Measurements from ENCODE around the gene MACC1. TPM values are rescaled to one million over a fixed set of nuclear protein-coding genes. Genes with fewer than 3 reads are reported as not detected.

Gene MACC1
- polyA plus RNA-seq, 1 of the 3 experiments (the other 2 are of a cell fraction): not detected

DNA sequence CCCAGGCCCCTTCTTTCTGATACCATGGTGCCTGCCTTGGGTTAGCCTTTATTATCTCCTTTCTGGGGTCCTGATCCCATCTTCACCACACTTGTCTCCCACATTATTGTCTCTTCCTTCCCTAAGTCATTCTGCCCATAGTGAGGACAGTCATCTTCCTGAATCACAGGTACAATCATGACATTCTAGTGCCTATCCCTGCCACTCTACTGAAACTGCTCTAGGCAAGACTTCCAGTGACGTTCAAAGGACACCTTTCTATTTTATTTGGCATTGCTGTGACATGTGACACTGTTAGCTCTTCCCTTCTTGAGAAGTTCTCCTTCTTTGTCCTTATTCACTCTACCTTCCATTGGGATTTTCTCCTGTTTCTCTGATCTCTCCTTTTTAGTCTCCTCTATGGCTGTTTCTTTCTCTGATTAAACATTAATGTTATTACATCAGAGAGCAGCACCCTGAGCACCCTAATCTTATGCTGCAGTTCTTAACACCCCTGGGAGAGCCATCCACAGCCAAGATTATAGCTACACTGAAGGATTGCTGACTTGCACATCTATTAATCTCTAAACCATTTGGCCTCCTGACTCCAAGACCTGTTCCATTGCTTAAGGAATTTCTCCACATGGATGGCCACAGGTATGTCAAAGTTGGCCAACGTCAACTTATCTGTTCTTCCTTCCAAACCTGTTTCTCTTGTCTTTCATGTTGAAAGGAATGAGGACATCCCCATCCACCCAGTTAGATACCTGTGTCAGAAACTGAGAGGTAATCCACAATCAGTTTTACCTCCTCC is 10.9 kb downstream of the MACC1 start:
- H3K9me2 ChIP-seq: no peaks in the 10 kb centered on the region
- no peak for DNase-seq
- H3K4me3 ChIP-seq (ENCODE audit: low read depth in 2 of 2, low read length in 1 of 2): no peak overlapping the region
- no peak overlapping the region for H3K27ac ChIP-seq (ENCODE audit: low read depth in 2 of 2, low read length in 1 of 2)
- H3K36me3 ChIP-seq (replicated peaks in 1 of 2; ENCODE audit: control insufficient read depth in 1 of 2, insufficient read depth in 2 of 2, low read length in 1 of 2): no peaks in the 10 kb centered on the region
- H3K27me3 ChIP-seq (ENCODE audit: insufficient read depth): no peaks in the 10 kb centered on the region
- H3K9ac ChIP-seq: no peak overlapping the region
- CTCF ChIA-PET: interaction anchor here (0.7 to 0.9 kb wide), 2 partner anchors 23 to 33 kb away, joined by 3 read pairs; no protein-coding TSS in a partner anchor
- no peak overlapping the region for H3K4me2 ChIP-seq
- whole genome bisulfite sequencing (ENCODE audit: low lambda C conversion rate): 23% methylated on average over 2 of the region's 2 CpGs
- H3K79me2 ChIP-seq (ENCODE audit: insufficient read depth): no peaks in the 10 kb centered on the region
- H4K20me1 ChIP-seq (ENCODE audit: insufficient read depth): no peaks in the 10 kb centered on the region
- no peaks in the 10 kb centered on the region for H3K4me1 ChIP-seq (ENCODE audit: control insufficient read depth in 1 of 2, insufficient read depth in 2 of 2, low read depth in 1 of 2, low read length in 1 of 2)
- no peaks in the 10 kb centered on the region for H3F3A ChIP-seq (replicated peaks; ENCODE audit: insufficient read depth)
- H2AFZ ChIP-seq (ENCODE audit: low read depth): no peak overlapping the region
- no peak for TF ChIP-seq TEAD4 (IDR thresholded peaks at IDR 0.05; ENCODE audit: borderline replicate concordance, insufficient read depth)
- no peak for TF ChIP-seq TAF1 (IDR thresholded peaks at IDR 0.05; ENCODE audit: borderline replicate concordance, low read depth, low read length)
- POLR2A ChIA-PET: no interaction called here
- no peaks in the 10 kb centered on the region for H3K9me3 ChIP-seq

DNA sequence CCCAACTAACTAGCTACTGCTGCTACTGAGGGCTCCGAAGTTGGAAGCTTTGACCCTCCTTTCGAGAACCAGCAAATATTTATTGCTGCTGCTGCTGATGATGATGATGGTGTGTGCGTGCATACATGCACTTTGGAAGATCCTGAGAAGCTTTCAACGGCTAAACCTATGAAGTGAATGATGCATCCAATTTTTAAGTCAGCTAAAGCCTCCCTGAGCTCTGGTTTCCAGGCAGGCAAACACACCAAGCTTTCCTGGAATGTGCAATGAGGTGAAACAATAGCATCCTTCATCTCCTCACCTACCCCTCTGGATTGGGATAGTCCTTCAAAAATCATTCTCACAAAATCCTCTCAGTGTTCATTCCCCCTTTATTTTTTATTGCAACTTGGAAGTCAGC is 13.9 kb downstream of the MACC1 start:
- Histone ChIP-seq H3K27me3 (ENCODE audit: insufficient read depth) (no peaks in the 10 kb centered on the region), H3K9ac (no peak overlapping the region), H3F3A (replicated peaks; ENCODE audit: insufficient read depth) (peaks cover 7% of the 10 kb centered on the region), H3K9me3 (no peaks in the 10 kb centered on the region), H4K20me1 (ENCODE audit: insufficient read depth) (no peaks in the 10 kb centered on the region), H3K9me2 (no peaks in the 10 kb centered on the region), H3K4me1 (ENCODE audit: control insufficient read depth in 1 of 2, insufficient read depth in 2 of 2, low read depth in 1 of 2, low read length in 1 of 2) (peaks cover 0 to 9% of the 10 kb centered on the region in 2 experiments; a peak in 2 of 4 replicates), H3K36me3 (replicated peaks in 1 of 2; ENCODE audit: control insufficient read depth in 1 of 2, insufficient read depth in 2 of 2, low read length in 1 of 2) (no peaks in the 10 kb centered on the region), H2AFZ (ENCODE audit: low read depth) (no peak overlapping the region), H3K27ac (ENCODE audit: low read depth in 2 of 2, low read length in 1 of 2) (no peak overlapping the region), H3K4me3 (ENCODE audit: low read depth in 2 of 2, low read length in 1 of 2) (no peak overlapping the region), H3K4me2 (no peak overlapping the region), H3K79me2 (ENCODE audit: insufficient read depth) (no peaks in the 10 kb centered on the region)
- ChIA-PET CTCF (interaction anchor here (0.7 to 1.8 kb wide), 3 partner anchors 13 to 30 kb away, joined by 3 to 7 read pairs (median 4); no protein-coding TSS in a partner anchor), POLR2A (interaction anchor here (0.6 kb wide), 1 partner anchor 1104 kb away, joined by 5 read pairs; no protein-coding TSS in a partner anchor)
- DNase-seq: no peak
- WGBS (ENCODE audit: low lambda C conversion rate): 71% methylated on average over 4 of the region's 4 CpGs
- TF ChIP-seq MEF2A (IDR thresholded peaks at IDR 0.05; ENCODE audit: borderline replicate concordance, low read depth) (no peak), NFIC (IDR thresholded peaks at IDR 0.05; ENCODE audit: borderline replicate concordance) (no peak), JUND (IDR thresholded peaks at IDR 0.05) (no peak)

DNA sequence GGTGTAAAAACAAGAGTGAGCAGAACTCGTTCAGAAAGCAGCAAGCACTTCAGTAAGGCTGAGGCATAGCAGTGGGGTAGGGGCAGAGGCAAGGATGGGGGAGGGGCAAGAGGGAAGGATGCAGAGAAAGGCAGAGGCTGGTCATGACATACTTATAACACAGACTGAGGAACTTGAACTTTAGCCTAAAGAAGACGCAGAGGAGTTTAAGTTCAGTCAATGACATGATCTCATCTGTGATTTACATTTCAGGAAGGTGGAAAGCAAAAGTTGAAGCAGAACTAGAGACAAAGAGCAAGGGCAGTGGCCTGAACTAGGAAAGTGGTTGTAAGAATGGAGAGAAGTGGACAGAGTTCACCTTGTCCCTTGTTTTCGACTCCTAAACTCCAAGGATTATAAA is 15.8 kb downstream of the MACC1 start:
- Histone ChIP-seq H3K4me3 (ENCODE audit: low read depth in 2 of 2, low read length in 1 of 2) (no peak overlapping the region), H3K9ac (no peak overlapping the region), H3K36me3 (replicated peaks in 1 of 2; ENCODE audit: control insufficient read depth in 1 of 2, insufficient read depth in 2 of 2, low read length in 1 of 2) (no peaks in the 10 kb centered on the region), H2AFZ (ENCODE audit: low read depth) (no peak overlapping the region), H3K27ac (ENCODE audit: low read depth in 2 of 2, low read length in 1 of 2) (no peak overlapping the region), H3K4me2 (no peak overlapping the region), H3F3A (replicated peaks; ENCODE audit: insufficient read depth) (peaks cover 7% of the 10 kb centered on the region), H3K9me2 (no peaks in the 10 kb centered on the region), H3K9me3 (no peaks in the 10 kb centered on the region), H3K79me2 (ENCODE audit: insufficient read depth) (no peaks in the 10 kb centered on the region), H3K4me1 (ENCODE audit: control insufficient read depth in 1 of 2, insufficient read depth in 2 of 2, low read depth in 1 of 2, low read length in 1 of 2) (peaks cover 0 to 9% of the 10 kb centered on the region in 2 experiments; a peak in 2 of 4 replicates), H3K27me3 (ENCODE audit: insufficient read depth) (no peaks in the 10 kb centered on the region), H4K20me1 (ENCODE audit: insufficient read depth) (no peaks in the 10 kb centered on the region)
- ChIA-PET CTCF (no interaction called here), POLR2A (no interaction called here)
- WGBS (ENCODE audit: low lambda C conversion rate): 67% methylated on average over 3 of the region's 3 CpGs
- no peak for DNase-seq
- TF ChIP-seq, protein P1, sequence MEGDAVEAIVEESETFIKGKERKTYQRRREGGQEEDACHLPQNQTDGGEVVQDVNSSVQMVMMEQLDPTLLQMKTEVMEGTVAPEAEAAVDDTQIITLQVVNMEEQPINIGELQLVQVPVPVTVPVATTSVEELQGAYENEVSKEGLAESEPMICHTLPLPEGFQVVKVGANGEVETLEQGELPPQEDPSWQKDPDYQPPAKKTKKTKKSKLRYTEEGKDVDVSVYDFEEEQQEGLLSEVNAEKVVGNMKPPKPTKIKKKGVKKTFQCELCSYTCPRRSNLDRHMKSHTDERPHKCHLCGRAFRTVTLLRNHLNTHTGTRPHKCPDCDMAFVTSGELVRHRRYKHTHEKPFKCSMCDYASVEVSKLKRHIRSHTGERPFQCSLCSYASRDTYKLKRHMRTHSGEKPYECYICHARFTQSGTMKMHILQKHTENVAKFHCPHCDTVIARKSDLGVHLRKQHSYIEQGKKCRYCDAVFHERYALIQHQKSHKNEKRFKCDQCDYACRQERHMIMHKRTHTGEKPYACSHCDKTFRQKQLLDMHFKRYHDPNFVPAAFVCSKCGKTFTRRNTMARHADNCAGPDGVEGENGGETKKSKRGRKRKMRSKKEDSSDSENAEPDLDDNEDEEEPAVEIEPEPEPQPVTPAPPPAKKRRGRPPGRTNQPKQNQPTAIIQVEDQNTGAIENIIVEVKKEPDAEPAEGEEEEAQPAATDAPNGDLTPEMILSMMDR (IDR thresholded peaks at IDR 0.05): no peak
- no peak for TF ChIP-seq RCOR1 (IDR thresholded peaks at IDR 0.05; ENCODE audit: low read length)
- no peak for TF ChIP-seq EP300 (IDR thresholded peaks at IDR 0.05; ENCODE audit: borderline replicate concordance in 1 of 2, low read depth in 1 of 2, low read length in 1 of 2)
- TF ChIP-seq, protein P2, sequence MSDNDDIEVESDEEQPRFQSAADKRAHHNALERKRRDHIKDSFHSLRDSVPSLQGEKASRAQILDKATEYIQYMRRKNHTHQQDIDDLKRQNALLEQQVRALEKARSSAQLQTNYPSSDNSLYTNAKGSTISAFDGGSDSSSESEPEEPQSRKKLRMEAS (IDR thresholded peaks at IDR 0.05; ENCODE audit: low read depth): no peak
- TF ChIP-seq, protein P3, sequence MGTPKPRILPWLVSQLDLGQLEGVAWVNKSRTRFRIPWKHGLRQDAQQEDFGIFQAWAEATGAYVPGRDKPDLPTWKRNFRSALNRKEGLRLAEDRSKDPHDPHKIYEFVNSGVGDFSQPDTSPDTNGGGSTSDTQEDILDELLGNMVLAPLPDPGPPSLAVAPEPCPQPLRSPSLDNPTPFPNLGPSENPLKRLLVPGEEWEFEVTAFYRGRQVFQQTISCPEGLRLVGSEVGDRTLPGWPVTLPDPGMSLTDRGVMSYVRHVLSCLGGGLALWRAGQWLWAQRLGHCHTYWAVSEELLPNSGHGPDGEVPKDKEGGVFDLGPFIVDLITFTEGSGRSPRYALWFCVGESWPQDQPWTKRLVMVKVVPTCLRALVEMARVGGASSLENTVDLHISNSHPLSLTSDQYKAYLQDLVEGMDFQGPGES (IDR thresholded peaks at IDR 0.05; ENCODE audit: low read depth, low read length): no peak
- no peak for TF ChIP-seq RXRA (IDR thresholded peaks at IDR 0.05; ENCODE audit: borderline replicate concordance, low read depth)
- TF ChIP-seq SMC3 (IDR thresholded peaks at IDR 0.05; ENCODE audit: low read depth, low read length): no peak
- TF ChIP-seq, protein P4, sequence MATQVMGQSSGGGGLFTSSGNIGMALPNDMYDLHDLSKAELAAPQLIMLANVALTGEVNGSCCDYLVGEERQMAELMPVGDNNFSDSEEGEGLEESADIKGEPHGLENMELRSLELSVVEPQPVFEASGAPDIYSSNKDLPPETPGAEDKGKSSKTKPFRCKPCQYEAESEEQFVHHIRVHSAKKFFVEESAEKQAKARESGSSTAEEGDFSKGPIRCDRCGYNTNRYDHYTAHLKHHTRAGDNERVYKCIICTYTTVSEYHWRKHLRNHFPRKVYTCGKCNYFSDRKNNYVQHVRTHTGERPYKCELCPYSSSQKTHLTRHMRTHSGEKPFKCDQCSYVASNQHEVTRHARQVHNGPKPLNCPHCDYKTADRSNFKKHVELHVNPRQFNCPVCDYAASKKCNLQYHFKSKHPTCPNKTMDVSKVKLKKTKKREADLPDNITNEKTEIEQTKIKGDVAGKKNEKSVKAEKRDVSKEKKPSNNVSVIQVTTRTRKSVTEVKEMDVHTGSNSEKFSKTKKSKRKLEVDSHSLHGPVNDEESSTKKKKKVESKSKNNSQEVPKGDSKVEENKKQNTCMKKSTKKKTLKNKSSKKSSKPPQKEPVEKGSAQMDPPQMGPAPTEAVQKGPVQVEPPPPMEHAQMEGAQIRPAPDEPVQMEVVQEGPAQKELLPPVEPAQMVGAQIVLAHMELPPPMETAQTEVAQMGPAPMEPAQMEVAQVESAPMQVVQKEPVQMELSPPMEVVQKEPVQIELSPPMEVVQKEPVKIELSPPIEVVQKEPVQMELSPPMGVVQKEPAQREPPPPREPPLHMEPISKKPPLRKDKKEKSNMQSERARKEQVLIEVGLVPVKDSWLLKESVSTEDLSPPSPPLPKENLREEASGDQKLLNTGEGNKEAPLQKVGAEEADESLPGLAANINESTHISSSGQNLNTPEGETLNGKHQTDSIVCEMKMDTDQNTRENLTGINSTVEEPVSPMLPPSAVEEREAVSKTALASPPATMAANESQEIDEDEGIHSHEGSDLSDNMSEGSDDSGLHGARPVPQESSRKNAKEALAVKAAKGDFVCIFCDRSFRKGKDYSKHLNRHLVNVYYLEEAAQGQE (IDR thresholded peaks at IDR 0.05; ENCODE audit: low read depth, low read length): no peak
- TF ChIP-seq YY1 (IDR thresholded peaks at IDR 0.05; ENCODE audit: low read depth): no peak
- TF ChIP-seq NFIC (IDR thresholded peaks at IDR 0.05; ENCODE audit: borderline replicate concordance): no peak
